NCI-H2227 (cell line): Measurements from ENCODE around the gene AFG3L2.
A peak's percentile ranks its signal among the peaks of the same experiment; 100 is the strongest.

Source experiments
- DNase-seq: peaks from one replicate; lab custom pipeline; 2025; ENCODE audit not compliant: unreplicated experiment; lab: John Stamatoyannopoulos, UW

AFG3L2 gene

DNA sequence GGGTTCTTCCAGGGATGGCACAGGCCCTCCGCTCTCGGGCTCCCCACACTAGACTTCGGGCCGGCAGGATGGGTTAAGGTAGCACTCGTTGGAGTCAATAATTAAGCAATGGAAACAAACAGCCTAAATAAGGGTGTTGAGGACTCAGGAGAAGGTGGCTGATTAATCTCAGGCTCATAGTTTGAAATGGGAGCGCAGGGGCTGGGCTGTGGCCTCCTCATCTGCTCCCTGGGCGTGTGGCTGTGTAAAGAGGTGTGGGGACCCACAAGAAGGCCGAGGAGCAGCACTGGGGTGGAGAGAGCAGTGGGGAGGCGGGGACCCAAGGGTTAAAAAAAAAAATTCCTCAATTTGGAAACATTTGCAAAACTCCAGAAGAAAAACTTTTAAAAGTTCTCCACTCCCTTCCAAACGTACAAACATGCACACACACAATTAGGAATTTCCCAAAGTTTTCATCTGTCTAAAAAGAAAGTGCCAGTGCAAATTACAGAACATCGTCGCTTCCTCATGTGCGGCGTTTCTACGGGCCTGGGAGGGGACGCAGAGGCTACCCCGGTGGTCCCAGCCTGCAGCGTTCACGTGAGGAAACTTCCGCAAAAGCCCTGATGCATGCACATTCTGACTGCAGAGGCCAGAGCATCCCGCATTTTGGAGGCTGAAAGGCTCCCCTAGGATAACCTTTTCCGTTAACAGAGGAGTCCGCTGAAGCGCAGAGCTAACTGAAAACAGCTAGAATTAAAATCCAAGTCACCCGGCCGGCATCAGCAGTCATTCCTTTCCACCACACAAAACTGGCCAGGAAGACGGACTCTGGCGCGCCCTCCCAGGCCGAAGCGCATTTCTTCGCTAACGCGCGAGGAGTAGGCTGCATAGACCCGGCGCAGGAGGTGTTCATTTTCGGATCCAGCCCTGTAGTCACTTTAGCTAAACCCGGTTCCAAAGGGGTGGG, 70.0 kb downstream of the AFG3L2 start:
- peak; percentile 59 for DNase-seq

DNA sequence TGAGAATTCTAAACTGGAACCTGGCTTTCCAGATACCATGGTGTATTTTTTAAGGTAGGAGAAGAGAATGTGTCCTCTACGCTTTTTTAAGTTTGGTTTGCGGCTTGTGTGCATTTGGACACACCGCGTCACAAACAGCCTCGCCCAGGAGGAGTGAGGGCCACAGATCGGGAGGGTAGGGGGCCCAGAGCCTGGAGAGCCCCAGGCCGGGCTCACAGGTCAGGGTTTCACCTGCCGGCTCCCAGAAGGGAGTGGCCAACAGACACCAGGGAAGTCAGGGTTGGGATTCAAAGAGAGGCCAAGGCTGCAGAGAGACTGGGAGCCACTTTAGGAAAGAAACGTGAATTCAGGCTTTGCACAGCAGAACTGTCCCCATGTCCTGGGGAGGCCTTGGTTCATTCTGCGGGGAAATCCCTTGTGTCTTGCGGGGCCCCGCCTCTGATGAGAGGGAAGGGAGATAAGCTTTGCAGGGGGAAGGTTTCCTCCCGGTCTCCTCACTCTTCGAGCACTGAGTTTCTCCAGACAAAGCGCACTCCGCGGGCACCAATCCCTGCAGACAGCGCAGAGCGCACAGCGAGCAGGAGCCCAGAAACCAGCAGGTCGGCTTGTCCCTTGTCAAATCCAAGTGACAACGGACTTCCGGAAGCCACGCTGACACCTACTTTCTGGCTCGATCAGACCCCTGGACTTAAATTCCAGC, 70.9 kb downstream of the AFG3L2 start:
- no peak for DNase-seq

DNA sequence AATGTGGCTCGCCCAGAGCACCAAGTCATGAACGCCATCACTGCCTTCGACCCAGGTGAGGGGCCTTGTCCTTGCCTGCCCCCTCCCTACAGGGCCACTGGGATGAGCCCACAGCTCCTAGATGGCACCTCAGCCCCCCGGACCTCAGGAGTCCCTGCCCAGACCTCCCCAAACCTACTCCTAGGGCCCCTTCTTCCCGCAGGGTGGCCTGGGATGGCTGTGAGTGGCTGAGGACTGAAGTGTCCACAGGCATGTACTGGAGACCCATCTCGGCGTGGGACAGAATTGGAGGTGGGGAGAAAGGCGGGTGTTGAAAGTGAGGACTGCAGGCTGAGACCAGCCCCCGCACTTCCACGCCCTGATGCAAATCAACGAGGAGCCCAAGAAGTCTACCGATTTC, 71.8 kb downstream of the AFG3L2 start:
- no peak for DNase-seq

GRCh38 chr18:12304351-12305210, 72.4 kb downstream of the AFG3L2 start:
- DNase-seq = no peak

GRCh38 chr18:12302391-12303147, 74.5 kb downstream of the AFG3L2 start:
- no peak for DNase-seq

- no peak for DNase-seq
Measured at GRCh38 chr18:12301263-12302005, 75.6 kb downstream of the AFG3L2 start.

GRCh38 chr18:12299862-12300261, 77.2 kb downstream of the AFG3L2 start:
- no peak for DNase-seq

DNA sequence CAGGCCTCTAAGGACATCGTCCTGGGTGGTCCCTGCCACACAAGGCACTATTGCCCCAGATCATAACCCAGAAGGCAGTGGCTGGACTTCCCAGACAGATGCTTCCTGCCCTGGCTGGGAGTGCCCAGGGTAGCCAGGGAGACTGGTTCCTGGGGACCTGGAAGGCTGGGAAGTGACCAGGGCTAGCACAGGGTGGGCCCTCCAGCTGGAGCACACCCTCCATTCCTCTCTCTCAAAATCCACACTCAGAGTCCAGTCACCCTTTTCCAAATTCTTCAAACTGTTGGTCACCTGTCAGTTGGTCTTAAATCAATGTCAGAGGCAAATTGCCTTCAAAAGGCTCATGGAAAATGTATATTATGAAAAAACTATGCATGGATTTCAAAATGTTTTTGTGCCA, 80.6 kb downstream of the AFG3L2 start:
- no peak for DNase-seq

GRCh38 chr18:12296087-12296403, 81.0 kb downstream of the AFG3L2 start:
- no peak for DNase-seq

DNA sequence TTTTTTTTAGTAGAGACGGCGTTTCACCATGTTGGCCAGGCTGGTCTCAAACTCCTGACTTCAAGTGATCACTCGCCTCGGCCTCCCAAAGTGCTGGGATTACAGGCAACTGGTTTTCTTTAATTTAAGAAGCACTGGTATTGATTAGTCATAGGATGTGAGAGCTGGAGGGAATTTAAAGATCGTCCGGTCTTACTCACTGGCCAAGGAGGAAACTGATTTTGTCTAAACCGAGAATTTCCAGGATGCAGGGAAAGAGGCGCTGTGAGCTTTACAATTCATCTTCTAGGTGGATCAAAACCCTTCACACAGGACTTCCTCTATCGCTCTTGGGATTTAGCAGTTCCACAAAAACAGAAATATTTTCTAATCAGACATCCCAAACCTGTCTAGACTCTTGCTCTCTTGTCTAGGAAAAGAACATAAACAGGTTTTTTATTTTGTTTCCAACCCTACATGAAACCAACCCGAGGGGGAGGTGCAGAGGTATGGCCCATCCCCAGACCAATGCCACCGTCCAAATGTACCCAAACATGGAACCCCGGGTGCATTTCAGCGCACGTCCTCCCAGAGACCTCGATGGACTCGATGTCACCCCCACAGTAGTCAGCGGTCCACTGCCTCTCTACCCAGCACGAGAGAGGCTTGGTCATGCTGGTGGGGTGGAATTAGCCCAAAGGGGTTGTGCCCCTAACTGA, 81.5 kb downstream of the AFG3L2 start:
- DNase-seq = no peak

- DNase-seq = no peak
Measured at GRCh38 chr18:12293831-12294230, 83.2 kb downstream of the AFG3L2 start.

- no peak for DNase-seq
Measured at GRCh38 chr18:12291690-12292089, 85.3 kb downstream of the AFG3L2 start.

DNA sequence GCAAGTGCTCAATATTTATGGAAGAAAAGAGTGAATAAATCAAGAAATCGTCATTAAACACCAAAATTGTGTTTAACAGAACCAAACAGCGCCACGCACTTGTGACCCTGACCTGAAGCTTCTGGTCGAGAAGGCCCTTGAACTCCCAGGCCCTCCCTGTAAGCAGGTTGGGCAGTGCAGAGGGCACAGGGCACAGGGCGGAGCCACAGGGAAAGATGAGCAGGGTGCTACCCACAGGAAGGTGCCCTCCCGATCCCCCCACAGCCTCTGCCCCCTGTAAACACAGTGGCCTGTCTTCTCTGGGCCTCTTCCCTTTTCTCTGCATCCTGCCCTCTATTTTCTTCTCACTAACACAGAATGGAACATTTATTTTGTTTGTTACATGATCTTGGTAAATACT, 85.9 kb downstream of the AFG3L2 start:
- no peak for DNase-seq

DNA sequence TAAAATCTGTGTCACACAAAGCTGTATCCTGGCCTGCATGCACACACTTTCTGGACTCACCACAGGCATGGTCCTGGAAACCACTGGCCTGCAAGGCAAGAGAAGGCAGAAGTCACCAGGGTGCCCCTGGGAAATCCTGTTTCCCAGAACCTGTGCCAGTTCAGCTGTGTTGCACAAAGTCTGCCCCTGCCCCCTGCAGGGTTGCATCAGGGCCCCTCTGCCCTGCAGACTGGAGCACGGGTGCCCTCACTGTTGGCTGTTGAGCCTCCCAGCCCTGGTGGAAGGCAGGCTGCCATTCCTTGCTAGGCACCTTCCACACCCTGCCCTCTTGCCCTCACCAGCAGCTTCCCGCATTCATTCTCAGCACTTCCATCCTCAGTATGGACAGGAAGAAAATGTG, 86.9 kb downstream of the AFG3L2 start:
- DNase-seq = no peak

DNA sequence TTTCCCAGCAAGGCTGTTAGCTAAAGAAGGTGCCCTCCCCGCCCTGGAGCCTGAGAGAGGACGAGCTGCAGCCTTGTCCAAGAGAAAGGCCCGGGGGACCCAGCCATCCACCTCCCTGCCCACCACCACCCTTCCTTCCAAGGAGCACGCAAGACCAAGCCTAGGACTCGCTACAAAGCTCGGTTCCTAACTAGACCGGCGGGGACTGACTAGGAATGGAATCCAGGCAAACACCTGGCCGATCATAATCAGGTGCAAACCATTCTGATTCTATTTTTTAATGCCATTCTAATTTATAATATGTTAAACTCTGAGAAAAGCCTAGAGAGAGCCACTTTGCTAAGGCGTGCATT, 88.6 kb downstream of the AFG3L2 start:
- DNase-seq = no peak

DNA sequence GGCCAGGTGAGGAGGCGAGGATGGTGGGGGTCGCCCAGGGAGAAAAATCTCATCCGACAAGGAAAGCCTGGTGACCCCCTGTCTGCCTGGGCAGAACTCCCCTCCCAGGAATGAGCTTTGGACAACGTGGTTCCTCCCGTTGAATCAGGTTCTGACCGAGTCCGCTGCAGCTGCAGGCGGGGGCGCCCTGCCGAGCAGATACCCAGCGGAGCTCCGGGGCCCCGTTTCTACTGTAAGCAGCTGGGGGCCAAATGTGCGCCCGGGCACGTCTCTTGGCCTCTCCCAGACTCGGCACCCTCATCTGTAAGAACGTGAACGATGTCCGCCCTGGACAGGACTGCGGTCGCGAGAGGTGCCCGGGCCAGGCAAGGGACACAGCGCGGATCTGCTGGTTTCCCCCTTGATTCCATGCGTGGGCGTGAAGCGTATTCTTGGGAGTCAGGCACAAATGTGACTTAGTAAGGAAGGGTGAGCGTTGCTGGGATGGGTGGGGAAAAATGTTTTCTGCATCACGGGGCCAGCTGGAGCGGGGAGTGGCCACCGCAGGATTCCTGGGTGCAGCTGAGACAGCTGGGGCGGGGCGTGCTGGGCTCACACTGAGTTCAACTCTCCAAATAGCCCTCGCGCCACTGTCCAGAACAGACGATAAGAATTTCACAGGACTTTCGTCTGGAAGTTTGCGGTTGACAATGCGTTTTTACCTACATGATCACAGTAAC, 89.2 kb downstream of the AFG3L2 start:
- no peak for DNase-seq

- no peak for DNase-seq
Measured at GRCh38 chr18:12287131-12287681, 89.8 kb downstream of the AFG3L2 start.

DNA sequence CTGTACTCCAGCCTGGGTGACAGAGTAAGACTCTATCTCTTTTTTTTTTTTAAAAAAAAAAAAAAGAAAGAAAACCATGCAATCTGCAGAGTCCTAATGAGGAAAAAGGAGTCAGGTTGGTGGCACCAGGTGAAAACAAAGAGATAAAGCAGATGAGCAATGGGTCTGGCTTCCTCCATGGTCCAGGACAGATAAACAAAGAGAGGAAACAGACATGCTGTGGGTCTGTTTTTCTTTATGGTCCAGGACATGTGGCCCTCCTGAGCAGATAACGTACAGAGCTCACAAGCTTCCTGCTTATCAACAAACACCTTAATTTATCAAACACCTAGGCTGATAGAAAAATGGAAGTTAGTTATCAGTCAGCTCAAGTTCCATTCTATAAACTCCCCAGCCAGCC, 93.4 kb downstream of the AFG3L2 start:
- no peak for DNase-seq

DNA sequence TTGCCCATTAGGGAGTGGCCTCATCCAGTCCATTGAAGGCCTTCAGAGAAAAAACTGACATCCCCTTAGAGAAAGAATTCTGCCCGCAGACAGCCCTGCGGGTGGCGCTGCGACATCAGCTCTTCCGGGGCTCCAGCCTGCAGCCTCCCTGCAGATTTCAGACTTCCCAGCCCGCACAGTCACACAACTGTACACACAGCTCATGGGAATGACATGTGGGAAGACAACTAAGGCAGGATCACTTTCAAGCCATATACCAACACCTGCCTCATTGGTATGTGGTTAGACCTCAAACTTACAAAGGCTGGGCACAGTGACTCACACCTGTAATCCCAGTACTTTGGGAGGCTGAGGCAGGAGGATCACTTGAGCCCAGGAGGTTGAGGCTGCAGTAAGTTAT, 93.8 kb downstream of the AFG3L2 start:
- no peak for DNase-seq
